SK-N-SH (cell line): ENCODE results near the gene TRIM65. TPM values are rescaled to one million over a fixed set of nuclear protein-coding genes. Genes with fewer than 3 reads are reported as not detected.

ENCODE experiments used
- CTCF ChIA-PET: fragments of 300-600, 350-600 bp; formaldehyde crosslinking; extraction: SDS; loops from one replicate; lab custom pipeline; 2021; lab: Yijun Ruan, JAX
- POLR2A ChIA-PET: fragments of 350-600 bp; sonication (Branson Sonifier 250); formaldehyde crosslinking; extraction: SDS; loops from one replicate; lab custom pipeline; 2020; ENCODE audit warnings: antibody characterized with exemption, inconsistent platforms; lab: Yijun Ruan, JAX
- DNase-seq: peaks from one replicate; pipeline ENCODE4 v3.0.0; 2012
- H2AFZ ChIP-seq: fragments of 200-600 bp; sonication (generic); 2 replicates; pipeline ENCODE4 v1.8.1; 2016; ENCODE audit warnings: antibody characterized with exemption, mild to moderate bottlenecking, low read depth
- H3F3A ChIP-seq: fragments of 200-600 bp; sonication (generic); replicated peaks from 2 replicates; pipeline ENCODE3; 2016; ENCODE audit warnings: antibody characterized with exemption, mild to moderate bottlenecking; ENCODE audit not compliant: insufficient read depth
- H3K27ac ChIP-seq, 2 experiments: fragments of 200-500 bp in 1 of 2; fragments of 200-600 bp in 1 of 2; sonication (Bioruptor generic) in 1 of 2; sonication (generic), shearing (Covaris generic) in 1 of 2; 2 replicates each; pipeline versions ENCODE4 v1.5.1 to v1.6.1; 2014 to 2016; ENCODE audit warnings: low read depth in 2 of 2, inconsistent platforms in 1 of 2, low read length in 1 of 2, mild to moderate bottlenecking in 1 of 2, mixed read lengths in 1 of 2
- H3K27me3 ChIP-seq: fragments of 200-600 bp; sonication (generic), shearing (Covaris generic); 2 replicates; pipeline ENCODE4 v1.6.1; 2016; ENCODE audit warnings: mixed run types; ENCODE audit not compliant: insufficient read depth
- H3K36me3 ChIP-seq, 2 experiments: fragments of 200-500 bp in 1 of 2; fragments of 200-600 bp in 1 of 2; sonication (Bioruptor generic) in 1 of 2; sonication (generic) in 1 of 2; replicated peaks in 1 of 2; 2 replicates each; pipeline versions ENCODE3 to v1.5.1; 2014 to 2016; ENCODE audit warnings: low read length in 1 of 2, mild to moderate bottlenecking in 1 of 2; ENCODE audit not compliant: insufficient read depth in 2 of 2, control insufficient read depth in 1 of 2
- H3K4me1 ChIP-seq, 2 experiments: fragments of 200-500 bp in 1 of 2; fragments of 200-600 bp in 1 of 2; sonication (Bioruptor generic) in 1 of 2; sonication (generic), shearing (Covaris generic) in 1 of 2; 2 replicates each; pipeline versions ENCODE4 v1.5.1 to v1.6.1; 2014 to 2016; ENCODE audit warnings: low read depth in 1 of 2, low read length in 1 of 2, mixed run types in 1 of 2; ENCODE audit not compliant: insufficient read depth in 2 of 2, control insufficient read depth in 1 of 2
- H3K4me2 ChIP-seq: fragments of 200-600 bp; sonication (generic), shearing (Covaris generic); 2 replicates; pipeline ENCODE4 v1.6.1; 2017; ENCODE audit warnings: mixed run types
- H3K4me3 ChIP-seq, 2 experiments: fragments of 200-500 bp in 1 of 2; fragments of 200-600 bp in 1 of 2; sonication (Bioruptor generic) in 1 of 2; sonication (generic), shearing (Covaris generic) in 1 of 2; 2 replicates each; pipeline versions ENCODE4 v1.5.1 to v1.8.1; 2014 to 2016; ENCODE audit warnings: low read depth in 2 of 2, inconsistent platforms in 1 of 2, low read length in 1 of 2, mild to moderate bottlenecking in 1 of 2, mixed read lengths in 1 of 2, moderate library complexity in 1 of 2
- H3K79me2 ChIP-seq: fragments of 200-600 bp; sonication (generic); 2 replicates; pipeline ENCODE4 v1.8.1; 2017; ENCODE audit warnings: mild to moderate bottlenecking; ENCODE audit not compliant: insufficient read depth
- H3K9ac ChIP-seq: fragments of 200-600 bp; sonication (generic); 2 replicates; pipeline ENCODE4 v1.6.1; 2017; ENCODE audit warnings: mixed run types
- H3K9me2 ChIP-seq: fragments of 200-600 bp; sonication (generic); 2 replicates; pipeline ENCODE4 v1.6.1; 2017; ENCODE audit warnings: mixed run types
- H3K9me3 ChIP-seq: fragments of 200-600 bp; sonication (generic); 2 replicates; pipeline ENCODE4 v1.6.1; 2017; ENCODE audit warnings: mixed run types, mild to moderate bottlenecking, moderate library complexity
- H4K20me1 ChIP-seq: fragments of 200-600 bp; sonication (generic); 2 replicates; pipeline ENCODE4 v1.6.1; 2017; ENCODE audit warnings: mild to moderate bottlenecking, mixed run types; ENCODE audit not compliant: insufficient read depth
- CHD2 ChIP-seq: fragments of 150-350 bp; IDR thresholded peaks from 2 replicates; pipeline ENCODE4 v1.6.1; 2018; ENCODE audit warnings: low read length; ENCODE audit not compliant: partially characterized antibody
- CTCF ChIP-seq: fragments of 200-600 bp; sonication (generic); IDR thresholded peaks from 2 replicates; pipeline ENCODE4 v1.6.1; 2017; ENCODE audit warnings: antibody characterized with exemption, mild to moderate bottlenecking, moderate library complexity
- ELF1 ChIP-seq: IDR thresholded peaks from 2 replicates; pipeline ENCODE4 v1.4.0; 2012
- EZH2phosphoT487 ChIP-seq: fragments of 200-600 bp; sonication (generic); IDR thresholded peaks from 2 replicates; pipeline ENCODE4 v1.6.1; 2017; ENCODE audit warnings: low read depth, mixed run types, mild to moderate bottlenecking, antibody characterized with exemption, moderate library complexity, borderline replicate concordance
- FOXM1 ChIP-seq: IDR thresholded peaks from 2 replicates; pipeline ENCODE4 v1.4.0; 2012; ENCODE audit warnings: low read depth, mild to moderate bottlenecking
- JUND ChIP-seq: IDR thresholded peaks from 2 replicates; pipeline ENCODE4 v1.4.0; 2012
- MXI1 ChIP-seq: IDR thresholded peaks from 2 replicates; pipeline ENCODE4 v1.6.1; 2012; ENCODE audit warnings: mild to moderate bottlenecking, low read depth, low read length, improper control_type of control experiment
- NFIC ChIP-seq: IDR thresholded peaks from 2 replicates; pipeline ENCODE4 v1.4.0; 2012; ENCODE audit warnings: borderline replicate concordance
- NRF1 ChIP-seq: IDR thresholded peaks from 2 replicates; pipeline ENCODE4 v1.6.1; 2012; ENCODE audit warnings: low read depth, mild to moderate bottlenecking, low read length
- POLR2AphosphoS5 ChIP-seq: IDR thresholded peaks from 2 replicates; pipeline ENCODE4 v1.6.1; 2012; ENCODE audit warnings: low read depth, low read length
- RAD21 ChIP-seq: IDR thresholded peaks from 2 replicates; pipeline ENCODE4 v1.6.1; 2012; ENCODE audit warnings: mild to moderate bottlenecking, low read length
- RCOR1 ChIP-seq: fragments of 150-350 bp; IDR thresholded peaks from 2 replicates; pipeline ENCODE4 v1.6.1; 2017; ENCODE audit warnings: antibody characterized with exemption, low read length
- REST ChIP-seq: IDR thresholded peaks from 2 replicates; pipeline ENCODE4 v1.6.1; 2012; ENCODE audit warnings: mild to moderate bottlenecking, low read depth, low read length, moderate library complexity
- RFX5 ChIP-seq: IDR thresholded peaks from 2 replicates; pipeline ENCODE4 v1.6.1; 2012; ENCODE audit warnings: mild to moderate bottlenecking, improper control_type of control experiment, low read length
- RXRA ChIP-seq: IDR thresholded peaks from 2 replicates; pipeline ENCODE4 v1.4.0; 2012; ENCODE audit warnings: low read depth, mild to moderate bottlenecking, borderline replicate concordance
- SMC3 ChIP-seq: IDR thresholded peaks from 2 replicates; pipeline ENCODE4 v1.6.1; 2012; ENCODE audit warnings: low read depth, low read length, improper control_type of control experiment
- TAF1 ChIP-seq: IDR thresholded peaks from 2 replicates; pipeline ENCODE4 v1.6.1; 2012; ENCODE audit warnings: low read depth, mild to moderate bottlenecking, low read length, moderate library complexity, borderline replicate concordance
- TCF12 ChIP-seq: IDR thresholded peaks from 2 replicates; pipeline ENCODE4 v1.4.0; 2012
- YY1 ChIP-seq: IDR thresholded peaks from 2 replicates; pipeline ENCODE4 v1.4.0; 2012; ENCODE audit warnings: low read depth, mild to moderate bottlenecking
- ZBTB33 ChIP-seq: IDR thresholded peaks from 2 replicates; pipeline ENCODE4 v1.4.0; 2012; ENCODE audit warnings: low read depth, borderline replicate concordance
- WGBS: methylation state at CpG from one replicate; pipeline ENCODE4 v1.1.6; 2017; ENCODE audit warnings: low lambda C conversion rate; 5-methylcytosine and 5-hydroxymethylcytosine counted together
- polyA plus RNA-seq, 3 experiments: library from polyadenylated mRNA; depleted of rRNA; stranded (reverse); fragments of >200 nt; gene quantifications; 2 replicates each; pipeline ENCODE4 v1.2.3, GENCODE V29; 2012
- TF ChIP-seq, protein P1 (sequence below): IDR thresholded peaks from 2 replicates; pipeline ENCODE4 v1.4.0; 2012; ENCODE audit warnings: low read depth, borderline replicate concordance
- TF ChIP-seq, protein P2 (sequence below): IDR thresholded peaks from 2 replicates; pipeline ENCODE4; 2012

TRIM65 gene
- polyA plus RNA-seq, 1 of the 3 experiments (the other 2 are of a cell fraction): 13.1 TPM

DNA sequence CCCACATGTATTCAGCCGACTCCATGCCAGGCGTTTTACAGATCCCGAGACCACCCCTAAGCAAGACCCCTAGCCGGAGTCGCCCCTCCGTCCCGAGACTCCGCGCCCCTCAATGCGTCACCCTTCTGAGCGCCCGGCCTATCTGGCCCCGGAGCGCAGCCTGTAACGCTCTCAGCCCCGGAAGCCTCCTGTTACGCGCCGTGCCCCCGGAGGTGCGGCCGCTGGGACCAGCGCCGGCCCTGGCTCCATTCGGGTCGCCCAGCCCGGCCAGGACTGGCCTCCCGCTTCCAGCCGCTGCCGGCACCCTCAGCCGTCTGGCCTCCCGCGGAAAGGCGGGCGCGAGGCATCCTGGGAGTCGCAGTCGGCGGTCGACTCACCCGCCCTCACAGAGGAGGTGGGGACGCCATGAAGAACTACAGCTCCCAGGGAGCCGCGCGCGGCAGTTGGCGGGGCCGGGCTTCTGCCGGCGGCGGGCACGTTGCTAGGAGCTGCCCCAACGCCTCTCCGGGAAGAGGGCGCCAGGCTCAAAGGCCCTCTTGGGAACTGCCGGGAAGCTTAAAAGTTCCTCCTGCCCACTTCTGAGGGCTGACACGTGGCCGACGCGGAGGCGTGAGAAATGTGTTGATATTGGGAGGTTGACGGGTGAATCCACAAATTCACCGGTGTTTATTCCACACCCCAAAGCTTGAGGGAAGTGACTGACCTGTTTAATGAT lies 44.1 kb upstream of the TRIM65 start, which contains the start of gene FBF1 (continued):
- TF ChIP-seq RXRA: no peak
- TF ChIP-seq RCOR1: no peak
- TF ChIP-seq, protein P1, sequence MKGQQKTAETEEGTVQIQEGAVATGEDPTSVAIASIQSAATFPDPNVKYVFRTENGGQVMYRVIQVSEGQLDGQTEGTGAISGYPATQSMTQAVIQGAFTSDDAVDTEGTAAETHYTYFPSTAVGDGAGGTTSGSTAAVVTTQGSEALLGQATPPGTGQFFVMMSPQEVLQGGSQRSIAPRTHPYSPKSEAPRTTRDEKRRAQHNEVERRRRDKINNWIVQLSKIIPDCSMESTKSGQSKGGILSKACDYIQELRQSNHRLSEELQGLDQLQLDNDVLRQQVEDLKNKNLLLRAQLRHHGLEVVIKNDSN: peak; percentile 42; the same call in 1 of the 2 replicates
- no peak for TF ChIP-seq FOXM1
- no peak for TF ChIP-seq NRF1
- no peak; the same call in 1 of the 2 replicates for TF ChIP-seq TCF12
- TF ChIP-seq RAD21: no peak
- peak; percentile 35; the same call in 1 of the 2 replicates for TF ChIP-seq REST

DNA sequence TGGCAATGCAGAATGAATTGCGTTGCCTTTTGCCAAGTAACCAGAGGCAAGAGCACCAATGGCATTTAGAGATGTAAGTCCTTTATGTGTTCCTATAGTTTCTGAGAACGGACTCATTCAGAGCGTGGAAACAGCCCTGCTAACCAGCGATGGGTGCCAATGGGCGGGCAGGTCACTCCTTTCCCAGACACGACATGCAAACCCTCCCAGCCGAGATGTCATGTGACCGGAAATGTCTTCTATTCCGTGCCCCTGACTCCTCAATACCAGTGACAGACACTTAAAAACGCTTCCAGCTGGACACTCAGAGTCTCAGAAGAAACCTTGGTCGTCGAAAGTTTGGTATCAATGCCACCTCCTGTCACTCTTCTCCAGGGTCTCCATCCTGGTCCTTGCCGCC lies 40.9 kb upstream of the TRIM65 start:
- ChIA-PET CTCF (interaction anchor here (1.4 kb wide), 1 partner anchor 19 kb away, joined by 3 read pairs; no protein-coding TSS in a partner anchor), POLR2A (no interaction called here)
- Histone ChIP-seq H4K20me1 (no peaks in the 10 kb centered on the region), H3K4me1 (peaks cover 0 to 8% of the 10 kb centered on the region in 2 experiments; a peak in 1 of 4 replicates), H3K79me2 (peaks cover 5% of the 10 kb centered on the region; the same call in 1 of the 2 replicates), H2AFZ (no peak overlapping the region), H3K4me2 (no peak overlapping the region), H3K36me3 (peaks cover 0 to 3% of the 10 kb centered on the region in 2 experiments), H3K27me3 (no peaks in the 10 kb centered on the region), H3K27ac (no peak overlapping the region), H3K9me3 (no peaks in the 10 kb centered on the region), H3K9ac (no peak overlapping the region), H3K9me2 (no peaks in the 10 kb centered on the region), H3F3A (peaks cover 9% of the 10 kb centered on the region), H3K4me3 (no peak overlapping the region)
- 91% methylated on average over 13 of the region's 13 CpGs for WGBS
- DNase-seq: no peak
- TF ChIP-seq EZH2phosphoT487 (no peak), POLR2AphosphoS5 (no peak), TCF12 (no peak), RFX5 (no peak), ELF1 (no peak), FOXM1 (no peak), NFIC (no peak), RCOR1 (no peak), JUND (no peak), CTCF (no peak), TAF1 (no peak), RAD21 (no peak), MXI1 (no peak), ZBTB33 (no peak), YY1 (no peak), SMC3 (no peak), CHD2 (no peak), NRF1 (no peak)
- TF ChIP-seq, protein P2, sequence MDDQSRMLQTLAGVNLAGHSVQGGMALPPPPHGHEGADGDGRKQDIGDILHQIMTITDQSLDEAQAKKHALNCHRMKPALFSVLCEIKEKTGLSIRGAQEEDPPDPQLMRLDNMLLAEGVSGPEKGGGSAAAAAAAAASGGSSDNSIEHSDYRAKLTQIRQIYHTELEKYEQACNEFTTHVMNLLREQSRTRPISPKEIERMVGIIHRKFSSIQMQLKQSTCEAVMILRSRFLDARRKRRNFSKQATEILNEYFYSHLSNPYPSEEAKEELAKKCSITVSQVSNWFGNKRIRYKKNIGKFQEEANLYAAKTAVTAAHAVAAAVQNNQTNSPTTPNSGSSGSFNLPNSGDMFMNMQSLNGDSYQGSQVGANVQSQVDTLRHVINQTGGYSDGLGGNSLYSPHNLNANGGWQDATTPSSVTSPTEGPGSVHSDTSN: no peak
